Mucosa of descending colon (tissue), 3 donors: ENCODE results near the gene UBR3. TPM values are rescaled to one million over a fixed set of nuclear protein-coding genes. Genes with fewer than 3 reads are reported as not detected.

Source experiments
- ATAC-seq: fragments of 200-7000 bp; cut with Tn5 transposase; one replicate; pipeline ENCODE4 v1.9.1; 2020; ENCODE audit warnings: mild to moderate bottlenecking, moderate library complexity
- DNase-seq, 3 donors: peaks; one replicate each; pipeline ENCODE4 v3.0.0-alpha.2; 2020
- H3K36me3 ChIP-seq: fragments of 200-600 bp; one replicate; pipeline ENCODE4 v1.8.0; 2021; ENCODE audit warnings: low read depth, mild to moderate bottlenecking
- H3K4me1 ChIP-seq: fragments of 200-600 bp; one replicate; pipeline ENCODE4 v1.8.0; 2021; ENCODE audit warnings: low read depth, mild to moderate bottlenecking
- H3K4me3 ChIP-seq: fragments of 200-600 bp; one replicate; pipeline ENCODE4 v1.8.0; 2021; ENCODE audit warnings: mild to moderate bottlenecking
- H3K9me3 ChIP-seq: fragments of 200-600 bp; one replicate; pipeline ENCODE4 v1.8.0; 2021; ENCODE audit warnings: mild to moderate bottlenecking
- intact Hi-C, 2 donors: fragments of 100-400 bp; cut with DNase I in 1 of 2; cut with micrococcal nuclease in 1 of 2; formaldehyde crosslinking; loops; one replicate each; pipeline versions ENCODE4 v1.11.0 to v1.11.1; 2022; cut with DNase I, micrococcal nuclease
- total RNA-seq, 3 donors: library from RNA; stranded (reverse); fragmentation: NEBNext Ultra II Directional in 2 of 3; extraction: Animal tissue kit (Norgen Biotek cat#: 25700) in 2 of 3; gene quantifications; one replicate each; pipeline versions ENCODE4 v1.2.1 to v1.2.4, GENCODE V29; 2021 to 2023
- TF ChIP-seq, protein P1 (sequence below): fragments of 200-600 bp; IDR thresholded peaks from one replicate; pipeline ENCODE4 v1.8.0; 2022; ENCODE audit warnings: antibody characterized with exemption, mild to moderate bottlenecking
- donor health status: DM: no; HTN: no; CAD: no; lungs with moderate emphysema.
- donor health status: DM: no; HTN: no; CAD: no.
- donor health status: DM: no; HTN: yes; CAD: no.

UBR3 gene
- total RNA-seq, 3 donors from 2014 or later, result 32.5 to 65.8 (median 39.6) TPM

DNA sequence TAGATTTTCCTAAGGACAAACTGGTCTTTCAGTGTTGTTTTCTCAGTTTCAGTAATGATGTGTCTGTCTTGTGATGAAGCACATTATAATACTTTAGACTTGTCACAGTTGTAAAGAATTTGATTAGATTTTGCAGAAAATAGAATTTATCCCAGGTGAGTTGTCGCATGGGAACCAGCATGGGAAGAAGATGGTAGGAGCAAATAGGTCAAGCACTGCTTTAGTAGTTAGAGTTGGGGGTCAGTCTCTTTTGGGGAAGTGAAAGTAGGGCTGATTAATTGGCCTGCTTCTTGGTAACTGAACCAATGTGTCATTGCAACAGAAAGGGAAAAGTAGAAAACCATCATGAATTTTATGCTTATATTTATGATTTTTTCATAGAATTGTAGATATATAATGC is 197.5 kb downstream of the UBR3 start:
- no peaks in the 10 kb centered on the region for H3K36me3 ChIP-seq
- TF ChIP-seq, protein P1, sequence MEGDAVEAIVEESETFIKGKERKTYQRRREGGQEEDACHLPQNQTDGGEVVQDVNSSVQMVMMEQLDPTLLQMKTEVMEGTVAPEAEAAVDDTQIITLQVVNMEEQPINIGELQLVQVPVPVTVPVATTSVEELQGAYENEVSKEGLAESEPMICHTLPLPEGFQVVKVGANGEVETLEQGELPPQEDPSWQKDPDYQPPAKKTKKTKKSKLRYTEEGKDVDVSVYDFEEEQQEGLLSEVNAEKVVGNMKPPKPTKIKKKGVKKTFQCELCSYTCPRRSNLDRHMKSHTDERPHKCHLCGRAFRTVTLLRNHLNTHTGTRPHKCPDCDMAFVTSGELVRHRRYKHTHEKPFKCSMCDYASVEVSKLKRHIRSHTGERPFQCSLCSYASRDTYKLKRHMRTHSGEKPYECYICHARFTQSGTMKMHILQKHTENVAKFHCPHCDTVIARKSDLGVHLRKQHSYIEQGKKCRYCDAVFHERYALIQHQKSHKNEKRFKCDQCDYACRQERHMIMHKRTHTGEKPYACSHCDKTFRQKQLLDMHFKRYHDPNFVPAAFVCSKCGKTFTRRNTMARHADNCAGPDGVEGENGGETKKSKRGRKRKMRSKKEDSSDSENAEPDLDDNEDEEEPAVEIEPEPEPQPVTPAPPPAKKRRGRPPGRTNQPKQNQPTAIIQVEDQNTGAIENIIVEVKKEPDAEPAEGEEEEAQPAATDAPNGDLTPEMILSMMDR, result no peak
- DNase-seq, result no peak
- no peaks in the 10 kb centered on the region for H3K4me1 ChIP-seq
- no peak overlapping the region for H3K4me3 ChIP-seq
- intact Hi-C loops, result no loop called here
- no peak for ATAC-seq
- H3K9me3 ChIP-seq, result no peaks in the 10 kb centered on the region

GRCh38 chr2:170025223-170025622 is 198.0 kb downstream of the UBR3 start:
- DNase-seq (no peak), ATAC-seq (no peak)
- Histone ChIP-seq H3K4me1 (no peaks in the 10 kb centered on the region), H3K9me3 (no peaks in the 10 kb centered on the region), H3K4me3 (no peak overlapping the region), H3K36me3 (no peaks in the 10 kb centered on the region)
- TF ChIP-seq, protein P1, result no peak
- intact Hi-C loops, result no loop called here

DNA sequence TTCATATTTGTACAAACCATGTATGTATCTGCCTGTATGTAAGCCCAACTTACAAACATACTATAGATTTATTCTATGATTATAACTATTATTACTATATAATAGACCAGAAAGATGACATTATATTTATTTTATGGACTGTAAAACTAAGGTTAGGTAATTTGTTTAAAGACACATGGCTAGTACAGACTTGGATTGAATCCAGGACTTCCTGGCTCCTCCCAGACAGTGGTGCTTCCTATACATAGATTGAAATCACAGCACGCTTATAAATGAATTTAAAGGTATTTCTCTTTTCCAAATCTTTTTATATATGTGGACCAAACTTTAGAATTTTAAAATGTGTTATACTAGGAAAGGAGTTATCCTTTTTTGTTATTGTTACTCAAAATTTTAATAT is 199.1 kb downstream of the UBR3 start:
- TF ChIP-seq, protein P1, result no peak
- DNase-seq (no peak), ATAC-seq (no peak)
- Histone ChIP-seq H3K9me3 (no peaks in the 10 kb centered on the region), H3K4me3 (no peak overlapping the region), H3K4me1 (no peaks in the 10 kb centered on the region), H3K36me3 (no peaks in the 10 kb centered on the region)
- intact Hi-C loops, result no loop called here

DNA sequence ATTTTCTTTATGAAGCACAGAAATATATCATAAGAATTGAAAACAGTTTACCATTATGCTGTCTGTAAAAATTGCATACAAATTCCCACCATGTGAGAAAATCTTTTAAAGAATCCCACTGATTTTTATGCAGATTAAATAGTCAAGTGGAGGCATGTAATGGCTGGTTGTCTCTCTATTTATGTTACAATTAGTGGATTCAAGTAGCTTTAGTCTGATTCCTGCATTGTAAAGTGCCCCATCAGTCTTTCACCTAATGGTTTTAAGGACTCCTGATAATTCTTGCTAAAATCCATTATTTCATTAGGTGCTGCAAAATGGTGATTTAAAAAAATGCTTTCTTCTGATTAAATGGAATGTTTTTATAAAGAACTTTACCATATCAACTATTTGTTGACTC is 202.3 kb downstream of the UBR3 start:
- Histone ChIP-seq H3K4me1 (no peaks in the 10 kb centered on the region), H3K36me3 (no peaks in the 10 kb centered on the region), H3K9me3 (no peaks in the 10 kb centered on the region), H3K4me3 (no peak overlapping the region)
- intact Hi-C loops, result no loop called here
- ATAC-seq, result no peak
- TF ChIP-seq, protein P1, result no peak
- no peak for DNase-seq

GRCh38 chr2:170030040-170030439 is 202.8 kb downstream of the UBR3 start:
- TF ChIP-seq, protein P1, result no peak
- Histone ChIP-seq H3K36me3 (no peaks in the 10 kb centered on the region), H3K4me3 (no peak overlapping the region), H3K9me3 (no peaks in the 10 kb centered on the region), H3K4me1 (no peaks in the 10 kb centered on the region)
- intact Hi-C loops, result no loop called here
- no peak for ATAC-seq
- DNase-seq, result no peak

GRCh38 chr2:170031288-170031687 is 204.0 kb downstream of the UBR3 start:
- Histone ChIP-seq H3K4me1 (no peaks in the 10 kb centered on the region), H3K4me3 (no peak overlapping the region), H3K9me3 (no peaks in the 10 kb centered on the region), H3K36me3 (no peaks in the 10 kb centered on the region)
- ATAC-seq, result no peak
- no peak for DNase-seq
- intact Hi-C loops, result no loop called here
- TF ChIP-seq, protein P1, result no peak
